ENCODE measurements around the gene ZNF337. TPM values are rescaled to one million over a fixed set of nuclear protein-coding genes. Genes with fewer than 3 reads are reported as not detected.

The ZNF337 gene
- total and polyA plus RNA-seq, 4 donors, result 1.1 to 5.9 (median 3.2) TPM

DNA sequence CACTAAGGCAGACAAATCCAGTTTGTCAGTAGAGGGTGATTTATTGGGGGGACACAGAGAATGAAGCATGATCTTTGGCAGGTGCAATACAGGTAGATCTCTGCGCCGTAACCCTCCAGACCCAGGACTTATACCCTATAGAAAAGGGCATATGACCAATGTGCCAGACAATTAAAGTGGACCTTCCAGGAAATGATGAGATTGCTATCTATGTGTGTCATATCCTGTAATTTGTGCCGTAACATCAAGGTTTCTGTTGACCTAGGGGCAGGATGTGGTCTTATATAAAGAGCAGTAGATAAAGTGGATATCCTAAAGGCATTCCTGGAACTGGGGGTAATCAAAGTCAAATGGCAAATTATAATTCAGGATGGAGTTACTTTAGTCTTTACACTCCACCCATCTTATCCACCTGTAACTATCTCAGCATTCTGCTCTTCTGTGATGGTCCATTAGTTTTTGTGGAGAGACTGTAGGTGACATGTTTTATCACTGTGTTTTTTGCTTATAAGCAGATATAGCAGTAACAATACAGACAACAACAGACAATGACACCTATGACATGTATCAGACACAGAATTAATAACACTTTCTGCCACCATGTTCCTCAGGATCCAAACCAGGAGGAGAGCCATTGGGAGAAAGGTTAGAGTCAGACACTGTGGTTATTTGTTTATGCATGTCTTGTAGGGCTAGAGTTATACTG, 43.1 kb upstream of the ZNF337 start (continued):
- TF ChIP-seq, protein P1, sequence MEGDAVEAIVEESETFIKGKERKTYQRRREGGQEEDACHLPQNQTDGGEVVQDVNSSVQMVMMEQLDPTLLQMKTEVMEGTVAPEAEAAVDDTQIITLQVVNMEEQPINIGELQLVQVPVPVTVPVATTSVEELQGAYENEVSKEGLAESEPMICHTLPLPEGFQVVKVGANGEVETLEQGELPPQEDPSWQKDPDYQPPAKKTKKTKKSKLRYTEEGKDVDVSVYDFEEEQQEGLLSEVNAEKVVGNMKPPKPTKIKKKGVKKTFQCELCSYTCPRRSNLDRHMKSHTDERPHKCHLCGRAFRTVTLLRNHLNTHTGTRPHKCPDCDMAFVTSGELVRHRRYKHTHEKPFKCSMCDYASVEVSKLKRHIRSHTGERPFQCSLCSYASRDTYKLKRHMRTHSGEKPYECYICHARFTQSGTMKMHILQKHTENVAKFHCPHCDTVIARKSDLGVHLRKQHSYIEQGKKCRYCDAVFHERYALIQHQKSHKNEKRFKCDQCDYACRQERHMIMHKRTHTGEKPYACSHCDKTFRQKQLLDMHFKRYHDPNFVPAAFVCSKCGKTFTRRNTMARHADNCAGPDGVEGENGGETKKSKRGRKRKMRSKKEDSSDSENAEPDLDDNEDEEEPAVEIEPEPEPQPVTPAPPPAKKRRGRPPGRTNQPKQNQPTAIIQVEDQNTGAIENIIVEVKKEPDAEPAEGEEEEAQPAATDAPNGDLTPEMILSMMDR (IDR thresholded peaks at IDR 0.05; ENCODE audit: low read depth, low read length, missing input control), result no peak
- TF ChIP-seq SP1 (IDR thresholded peaks at IDR 0.05) (no peak), HNF4G (IDR thresholded peaks at IDR 0.05) (no peak), EGR1 (IDR thresholded peaks at IDR 0.05; ENCODE audit: low read depth in 2 of 2) (no peak), TAF1 (conservative IDR thresholded peaks at IDR 0.05) (no peak)

GRCh38 chr20:25738198-25738597, 41.5 kb upstream of the ZNF337 start:
- TF ChIP-seq ZBTB33 (IDR thresholded peaks at IDR 0.05) (no peak), RXRA (IDR thresholded peaks at IDR 0.05) (no peak), RAD21 (IDR thresholded peaks at IDR 0.05) (no peak)
- TF ChIP-seq, protein P2, sequence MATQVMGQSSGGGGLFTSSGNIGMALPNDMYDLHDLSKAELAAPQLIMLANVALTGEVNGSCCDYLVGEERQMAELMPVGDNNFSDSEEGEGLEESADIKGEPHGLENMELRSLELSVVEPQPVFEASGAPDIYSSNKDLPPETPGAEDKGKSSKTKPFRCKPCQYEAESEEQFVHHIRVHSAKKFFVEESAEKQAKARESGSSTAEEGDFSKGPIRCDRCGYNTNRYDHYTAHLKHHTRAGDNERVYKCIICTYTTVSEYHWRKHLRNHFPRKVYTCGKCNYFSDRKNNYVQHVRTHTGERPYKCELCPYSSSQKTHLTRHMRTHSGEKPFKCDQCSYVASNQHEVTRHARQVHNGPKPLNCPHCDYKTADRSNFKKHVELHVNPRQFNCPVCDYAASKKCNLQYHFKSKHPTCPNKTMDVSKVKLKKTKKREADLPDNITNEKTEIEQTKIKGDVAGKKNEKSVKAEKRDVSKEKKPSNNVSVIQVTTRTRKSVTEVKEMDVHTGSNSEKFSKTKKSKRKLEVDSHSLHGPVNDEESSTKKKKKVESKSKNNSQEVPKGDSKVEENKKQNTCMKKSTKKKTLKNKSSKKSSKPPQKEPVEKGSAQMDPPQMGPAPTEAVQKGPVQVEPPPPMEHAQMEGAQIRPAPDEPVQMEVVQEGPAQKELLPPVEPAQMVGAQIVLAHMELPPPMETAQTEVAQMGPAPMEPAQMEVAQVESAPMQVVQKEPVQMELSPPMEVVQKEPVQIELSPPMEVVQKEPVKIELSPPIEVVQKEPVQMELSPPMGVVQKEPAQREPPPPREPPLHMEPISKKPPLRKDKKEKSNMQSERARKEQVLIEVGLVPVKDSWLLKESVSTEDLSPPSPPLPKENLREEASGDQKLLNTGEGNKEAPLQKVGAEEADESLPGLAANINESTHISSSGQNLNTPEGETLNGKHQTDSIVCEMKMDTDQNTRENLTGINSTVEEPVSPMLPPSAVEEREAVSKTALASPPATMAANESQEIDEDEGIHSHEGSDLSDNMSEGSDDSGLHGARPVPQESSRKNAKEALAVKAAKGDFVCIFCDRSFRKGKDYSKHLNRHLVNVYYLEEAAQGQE (IDR thresholded peaks at IDR 0.05), result no peak
- TF ChIP-seq, protein P3, sequence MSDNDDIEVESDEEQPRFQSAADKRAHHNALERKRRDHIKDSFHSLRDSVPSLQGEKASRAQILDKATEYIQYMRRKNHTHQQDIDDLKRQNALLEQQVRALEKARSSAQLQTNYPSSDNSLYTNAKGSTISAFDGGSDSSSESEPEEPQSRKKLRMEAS (IDR thresholded peaks at IDR 0.05), result no peak

DNA sequence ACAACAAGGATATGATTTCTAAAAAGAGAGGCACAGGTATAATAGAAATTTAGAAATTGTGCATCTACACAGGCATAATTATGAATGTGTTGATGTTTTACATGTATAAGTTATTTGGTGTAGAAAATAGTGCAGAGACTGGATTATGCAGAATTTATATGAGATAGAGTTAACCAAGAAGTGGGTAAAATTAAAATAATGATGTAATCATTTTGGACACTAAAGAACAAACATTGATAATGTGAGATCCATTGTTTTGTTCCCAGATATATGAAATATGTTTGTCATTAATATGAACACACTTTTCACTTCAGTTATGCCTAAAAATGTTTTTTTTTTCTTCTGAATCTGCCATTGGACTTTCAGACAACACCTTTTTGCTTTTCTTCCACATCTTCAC, 37.2 kb upstream of the ZNF337 start:
- H3K27me3 ChIP-seq (ENCODE audit: control insufficient read depth in 4 of 4, insufficient read depth in 4 of 4, low read length in 3 of 4), result no peaks in the 10 kb centered on the region
- no peak for DNase-seq (ENCODE audit: low spot score)
- no peak overlapping the region for H3K4me3 ChIP-seq (ENCODE audit: low read depth in 1 of 3, low read length in 3 of 3)
- no peaks in the 10 kb centered on the region for H3K36me3 ChIP-seq (ENCODE audit: control insufficient read depth in 4 of 4, insufficient read depth in 3 of 4, low read depth in 1 of 4, low read length in 3 of 4)
- TF ChIP-seq TAF1 (conservative IDR thresholded peaks at IDR 0.05) (no peak), SP1 (IDR thresholded peaks at IDR 0.05) (no peak), JUND (IDR thresholded peaks at IDR 0.05) (no peak)
- no peak overlapping the region for H3K27ac ChIP-seq (ENCODE audit: low read depth in 1 of 2, low read length in 2 of 2)
- H3K4me1 ChIP-seq (ENCODE audit: control insufficient read depth in 4 of 4, insufficient read depth in 4 of 4, low read length in 3 of 4), result no peaks in the 10 kb centered on the region
- H3K9me3 ChIP-seq (ENCODE audit: control insufficient read depth in 4 of 4, low read length in 3 of 4), result no peaks in the 10 kb centered on the region
- H3K9ac ChIP-seq (ENCODE audit: low read depth in 1 of 2, low read length in 2 of 2), result no peak overlapping the region

More at GRCh38 chr20:25738198-25738597, 41.5 kb upstream of the ZNF337 start:
- Histone ChIP-seq H3K27ac (ENCODE audit: low read depth in 1 of 2, low read length in 2 of 2) (no peak overlapping the region), H3K4me3 (ENCODE audit: low read depth in 1 of 3, low read length in 3 of 3) (no peak overlapping the region), H3K36me3 (ENCODE audit: control insufficient read depth in 4 of 4, insufficient read depth in 3 of 4, low read depth in 1 of 4, low read length in 3 of 4) (no peaks in the 10 kb centered on the region), H3K27me3 (ENCODE audit: control insufficient read depth in 4 of 4, insufficient read depth in 4 of 4, low read length in 3 of 4) (no peaks in the 10 kb centered on the region), H3K9me3 (ENCODE audit: control insufficient read depth in 4 of 4, low read length in 3 of 4) (no peaks in the 10 kb centered on the region), H3K9ac (ENCODE audit: low read depth in 1 of 2, low read length in 2 of 2) (no peak overlapping the region), H3K4me1 (ENCODE audit: control insufficient read depth in 4 of 4, insufficient read depth in 4 of 4, low read length in 3 of 4) (no peaks in the 10 kb centered on the region)
- DNase-seq (ENCODE audit: low spot score), result no peak
- 97% methylated on average over 2 of the region's 2 CpGs for WGBS
